ENCODE measurements around the gene INPP5D. TPM values are rescaled to one million over a fixed set of nuclear protein-coding genes. Genes with fewer than 3 reads are reported as not detected.

INPP5D gene
- total and polyA plus RNA-seq, 2 of the 13 experiments (the other 11 are each of a cell fraction or from before 2014, with no cell fraction given): 16.7 to 18.0 TPM

DNA sequence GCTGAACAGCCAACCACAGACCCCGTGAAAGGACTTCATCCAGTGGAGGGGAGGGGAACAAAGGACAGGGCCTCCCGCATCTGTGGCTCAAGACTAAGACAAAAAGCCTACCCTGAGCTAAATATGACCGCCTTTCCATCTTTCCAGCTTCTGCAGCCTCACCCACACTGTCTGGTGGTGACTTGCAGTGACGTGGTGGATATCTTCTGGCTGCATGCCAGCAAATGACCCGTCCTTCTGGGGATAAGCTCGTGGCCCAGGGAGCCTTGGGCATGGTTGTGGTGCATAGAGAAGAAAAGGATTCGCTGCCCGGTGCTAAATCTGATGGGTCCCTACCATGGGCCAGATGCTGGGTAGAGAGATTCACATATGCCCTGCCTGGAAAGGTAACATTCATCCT, 38.4 kb upstream of the INPP5D start (continued):
- TF ChIP-seq CBX5 (CRISPR knock-in tag; IDR thresholded peaks at IDR 0.05; ENCODE audit: borderline replicate concordance): no peak
- TF ChIP-seq, protein P1, sequence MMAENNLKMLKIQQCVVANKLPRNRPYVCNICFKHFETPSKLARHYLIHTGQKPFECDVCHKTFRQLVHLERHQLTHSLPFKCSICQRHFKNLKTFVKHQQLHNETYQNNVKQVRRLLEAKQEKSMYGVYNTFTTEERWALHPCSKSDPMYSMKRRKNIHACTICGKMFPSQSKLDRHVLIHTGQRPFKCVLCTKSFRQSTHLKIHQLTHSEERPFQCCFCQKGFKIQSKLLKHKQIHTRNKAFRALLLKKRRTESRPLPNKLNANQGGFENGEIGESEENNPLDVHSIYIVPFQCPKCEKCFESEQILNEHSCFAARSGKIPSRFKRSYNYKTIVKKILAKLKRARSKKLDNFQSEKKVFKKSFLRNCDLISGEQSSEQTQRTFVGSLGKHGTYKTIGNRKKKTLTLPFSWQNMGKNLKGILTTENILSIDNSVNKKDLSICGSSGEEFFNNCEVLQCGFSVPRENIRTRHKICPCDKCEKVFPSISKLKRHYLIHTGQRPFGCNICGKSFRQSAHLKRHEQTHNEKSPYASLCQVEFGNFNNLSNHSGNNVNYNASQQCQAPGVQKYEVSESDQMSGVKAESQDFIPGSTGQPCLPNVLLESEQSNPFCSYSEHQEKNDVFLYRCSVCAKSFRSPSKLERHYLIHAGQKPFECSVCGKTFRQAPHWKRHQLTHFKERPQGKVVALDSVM (CRISPR knock-in tag; IDR thresholded peaks at IDR 0.05): no peak

DNA sequence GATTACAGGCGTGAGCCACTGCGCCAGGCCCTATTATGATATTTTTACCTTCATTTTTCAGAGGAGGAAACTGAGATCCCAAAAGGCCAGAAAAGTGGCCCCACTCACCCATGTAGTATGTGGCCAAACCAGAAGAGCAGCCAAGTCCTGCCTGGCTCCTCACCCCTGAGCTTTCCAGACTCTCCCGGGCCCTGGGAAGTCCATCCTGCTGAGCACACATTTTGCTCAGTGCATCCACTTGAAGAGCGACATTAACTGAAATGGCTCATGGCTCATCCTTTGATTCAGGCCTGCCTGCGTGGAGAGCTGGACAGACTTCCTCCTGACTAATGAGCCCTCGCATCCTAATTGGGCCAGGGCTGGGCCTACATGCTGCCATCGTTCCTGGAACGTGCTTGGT, 37.6 kb upstream of the INPP5D start:
- TF ChIP-seq REXO4 (CRISPR knock-in tag; IDR thresholded peaks at IDR 0.05; ENCODE audit: borderline replicate concordance) (no peak), TSC22D2 (CRISPR knock-in tag; IDR thresholded peaks at IDR 0.05; ENCODE audit: borderline replicate concordance) (no peak), CHD2 (IDR thresholded peaks at IDR 0.05; ENCODE audit: low read depth, low read length) (no peak), DPF2 (CRISPR knock-in tag; IDR thresholded peaks at IDR 0.05; ENCODE audit: borderline replicate concordance, low read depth) (no peak), ZNF720 (CRISPR knock-in tag; IDR thresholded peaks at IDR 0.05) (no peak), RFX3 (CRISPR knock-in tag; IDR thresholded peaks at IDR 0.05) (no peak), EED (CRISPR knock-in tag; IDR thresholded peaks at IDR 0.05) (no peak), POGZ (CRISPR knock-in tag; IDR thresholded peaks at IDR 0.05) (no peak), PPARG (CRISPR knock-in tag; conservative IDR thresholded peaks at IDR 0.05) (no peak), THAP11 (CRISPR knock-in tag; IDR thresholded peaks at IDR 0.05) (no peak)
- TF ChIP-seq, protein P2, sequence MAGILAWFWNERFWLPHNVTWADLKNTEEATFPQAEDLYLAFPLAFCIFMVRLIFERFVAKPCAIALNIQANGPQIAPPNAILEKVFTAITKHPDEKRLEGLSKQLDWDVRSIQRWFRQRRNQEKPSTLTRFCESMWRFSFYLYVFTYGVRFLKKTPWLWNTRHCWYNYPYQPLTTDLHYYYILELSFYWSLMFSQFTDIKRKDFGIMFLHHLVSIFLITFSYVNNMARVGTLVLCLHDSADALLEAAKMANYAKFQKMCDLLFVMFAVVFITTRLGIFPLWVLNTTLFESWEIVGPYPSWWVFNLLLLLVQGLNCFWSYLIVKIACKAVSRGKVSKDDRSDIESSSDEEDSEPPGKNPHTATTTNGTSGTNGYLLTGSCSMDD (CRISPR knock-in tag; IDR thresholded peaks at IDR 0.05): no peak
- ATAC-seq: no peak; the same call in 1 of the 3 replicates
- in situ Hi-C loops (cut with HindIII; ENCODE audit: extremely low pct_ligation_motif_present, low pct_unique_long_range_greater_than_20kb) (loop anchor here (10.0 kb wide), 1 partner anchor 168 kb away; no protein-coding TSS in a partner anchor), intact Hi-C loops (cut with micrococcal nuclease; ENCODE audit: unreplicated experiment) (no loop called here)
- no peaks in the 10 kb centered on the region for H4K20me1 ChIP-seq (ENCODE audit: insufficient read depth, low read length)
- no peaks in the 10 kb centered on the region for H3K4me1 ChIP-seq (ENCODE audit: insufficient read depth, low read length)
- H3K36me3 ChIP-seq (replicated peaks in 1 of 2; ENCODE audit: control insufficient read depth in 1 of 2, insufficient read depth in 2 of 2, low read length in 2 of 2): no peaks in the 10 kb centered on the region
- no peak overlapping the region for H3K9ac ChIP-seq (ENCODE audit: insufficient read depth, low read depth, low read length)
- POLR2A ChIA-PET: interaction anchor here (2.5 kb wide), 1 partner anchor 9 kb away, joined by 12 read pairs; the partner anchor contains the start of gene NGEF
- no peak overlapping the region for H2AFZ ChIP-seq (ENCODE audit: low read length)
- FAIRE-seq: no peak
- no peaks in the 10 kb centered on the region for H3K79me2 ChIP-seq (ENCODE audit: insufficient read depth, low read length)
- peaks cover 3 to 14% of the 10 kb centered on the region in 2 experiments; a peak in 2 of 5 replicates for H3K27me3 ChIP-seq (ENCODE audit: control insufficient read depth in 1 of 2, insufficient read depth in 2 of 2, low read length in 2 of 2)
- H3K9me3 ChIP-seq (ENCODE audit: low read length): no peaks in the 10 kb centered on the region
- no peak for DNase-seq (ENCODE audit: low spot score)
- CTCF ChIA-PET (ENCODE audit: low intra/inter-chr PET ratio, low total read pairs): no interaction called here
- no peak overlapping the region for H3K27ac ChIP-seq (ENCODE audit: extremely low read length, insufficient read depth, low read length)
- no peak overlapping the region for H3K4me2 ChIP-seq (ENCODE audit: low read depth, low read length)
- no peak overlapping the region for H3K4me3 ChIP-seq (replicated peaks in 1 of 3; ENCODE audit: insufficient read depth in 1 of 3, low read depth in 2 of 3, low read length in 3 of 3)
- WGBS (ENCODE audit: low lambda C conversion rate): 57% methylated on average over 8 of the region's 8 CpGs
- no TSS peak for BruUV-seq (replicated peaks)
